CD4-positive, alpha-beta T cell treated with Interleukin-6 at 100 ng/mL for 8 hours (primary cell): Measurements from ENCODE around the gene SMYD5.

Experiments used
- DNase-seq: peaks from one replicate; pipeline ENCODE4 v3.0.0-alpha.2; 2020; ENCODE audit warnings: mixed read lengths, low spot score

SMYD5 gene

DNA sequence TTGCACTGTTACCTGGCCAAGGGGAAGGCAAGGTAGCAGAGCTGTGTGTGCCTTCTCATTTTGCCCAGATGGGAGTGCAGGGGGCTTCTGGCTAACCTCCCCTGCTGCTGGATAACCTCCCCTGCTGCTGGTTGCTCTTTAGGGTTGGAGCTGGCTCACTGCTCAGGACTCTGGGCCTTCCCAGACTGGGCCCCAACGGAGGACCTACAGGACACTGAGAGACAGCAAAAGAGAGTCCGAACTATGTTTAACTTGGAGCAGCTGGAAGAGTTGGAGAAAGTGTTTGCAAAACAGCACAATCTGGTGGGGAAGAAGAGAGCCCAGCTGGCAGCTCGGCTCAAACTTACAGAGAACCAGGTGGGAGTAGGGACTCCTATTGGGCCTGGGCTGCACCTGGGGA, 5.8 kb upstream of the SMYD5 start:
- no peak for DNase-seq

DNA sequence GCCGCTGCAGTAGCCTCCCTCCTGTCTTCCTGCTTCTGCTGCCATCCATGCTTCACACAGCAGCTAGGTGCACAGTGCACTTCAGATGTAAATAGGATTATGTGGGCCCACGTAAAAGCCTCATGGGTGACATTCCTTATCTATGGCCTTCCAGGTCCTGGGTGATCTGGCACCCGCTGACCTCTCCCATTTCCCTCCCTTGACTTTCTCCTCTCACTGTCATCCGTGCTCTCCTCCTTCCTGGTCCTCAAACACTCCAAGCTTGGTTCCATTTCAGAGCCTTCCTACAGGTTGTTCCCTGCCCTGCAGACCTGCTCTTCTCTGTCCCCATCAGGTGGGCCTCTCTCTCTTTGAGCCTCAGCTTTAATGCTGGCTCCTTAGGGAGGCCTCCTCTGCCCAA, 4.0 kb upstream of the SMYD5 start:
- no peak for DNase-seq

DNA sequence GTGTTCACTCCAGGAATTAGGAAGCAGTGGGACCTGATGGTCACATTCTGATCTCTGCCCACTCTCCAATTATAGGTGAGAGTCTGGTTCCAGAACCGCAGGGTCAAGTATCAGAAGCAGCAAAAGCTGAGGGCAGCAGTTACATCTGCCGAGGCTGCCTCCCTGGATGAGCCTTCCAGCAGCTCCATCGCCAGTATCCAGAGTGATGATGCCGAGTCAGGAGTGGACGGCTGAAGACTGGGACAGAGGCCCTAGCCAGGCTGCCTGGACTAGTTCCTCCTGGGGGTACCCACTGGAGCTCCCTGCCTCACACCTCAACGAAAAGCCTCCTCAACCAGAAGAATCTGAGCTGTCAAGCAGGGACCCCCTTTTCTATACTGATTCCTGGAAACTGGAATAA, 3.3 kb upstream of the SMYD5 start:
- DNase-seq, result no peak

DNA sequence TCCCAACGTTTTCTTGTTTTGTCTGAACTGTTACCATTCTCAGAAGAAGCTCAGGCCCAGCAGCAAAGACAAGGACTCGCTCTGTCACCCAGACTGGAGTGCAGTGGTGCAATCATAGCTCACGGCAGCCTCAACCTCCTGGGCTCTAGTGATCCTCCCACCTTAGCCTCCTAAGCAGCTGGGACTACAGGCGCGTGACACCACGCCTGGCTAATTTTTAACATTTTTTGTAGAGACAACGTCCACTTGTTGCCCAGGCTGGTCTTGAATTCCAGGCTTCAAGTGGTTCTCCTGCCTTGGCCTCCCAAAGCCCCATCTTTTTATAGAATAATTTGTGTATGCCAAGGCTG, 2.0 kb upstream of the SMYD5 start:
- no peak for DNase-seq

DNA sequence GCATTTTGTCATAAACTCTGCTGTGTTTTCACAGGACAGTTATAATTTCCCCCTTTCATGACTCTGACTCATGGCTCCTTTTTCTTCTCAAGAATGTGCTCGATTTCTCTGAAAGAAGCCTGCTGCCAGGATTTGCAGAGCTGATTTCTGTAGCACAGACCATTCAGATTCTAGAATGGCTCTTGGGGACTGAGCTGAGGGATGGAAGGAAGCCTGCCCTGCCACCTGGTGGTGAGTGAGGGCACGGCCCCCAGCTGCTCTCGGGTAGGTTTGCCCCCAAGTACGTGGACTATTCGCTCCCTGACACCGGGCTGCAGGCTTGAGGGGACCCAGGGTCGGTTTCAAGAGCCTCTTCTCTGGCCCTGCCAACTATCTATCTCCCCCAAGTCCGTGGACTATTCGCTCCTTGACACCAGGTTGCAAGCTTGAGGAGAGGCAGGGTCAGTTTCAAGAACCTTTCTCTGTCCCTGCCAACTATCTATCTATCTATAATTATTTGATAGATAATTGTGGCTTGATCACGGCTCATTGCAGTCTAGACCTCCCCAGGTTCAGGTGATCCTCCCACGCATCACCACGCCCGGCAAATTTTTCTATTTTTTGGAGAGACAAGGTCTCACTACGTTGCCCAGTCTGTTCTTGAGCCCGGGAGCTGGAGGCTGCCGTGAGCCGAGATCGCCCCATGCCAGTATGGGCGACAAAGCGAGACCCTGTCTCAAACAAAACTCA, 1.4 kb upstream of the SMYD5 start:
- peak; percentile 69 for DNase-seq

DNA sequence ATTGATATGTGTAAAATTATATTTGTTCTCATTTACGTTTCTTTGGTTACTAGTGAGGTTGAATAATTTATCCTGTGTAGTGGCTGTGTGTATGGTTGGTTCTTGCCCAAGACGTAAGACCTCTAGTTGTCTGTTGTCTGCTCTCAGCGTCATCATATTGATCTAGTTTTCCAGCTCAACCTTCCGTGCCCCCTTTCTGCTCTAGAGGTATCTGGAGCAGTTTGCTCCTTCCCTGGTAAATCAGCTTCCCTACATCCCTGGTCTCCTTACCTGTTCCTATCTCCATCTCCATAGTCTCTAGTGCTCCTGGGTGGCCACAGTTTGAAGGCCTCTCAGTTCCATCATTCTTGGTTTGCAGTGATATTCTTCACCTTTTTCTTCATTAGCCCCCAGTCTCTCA, 1.2 kb downstream of the SMYD5 start:
- DNase-seq, result no peak

DNA sequence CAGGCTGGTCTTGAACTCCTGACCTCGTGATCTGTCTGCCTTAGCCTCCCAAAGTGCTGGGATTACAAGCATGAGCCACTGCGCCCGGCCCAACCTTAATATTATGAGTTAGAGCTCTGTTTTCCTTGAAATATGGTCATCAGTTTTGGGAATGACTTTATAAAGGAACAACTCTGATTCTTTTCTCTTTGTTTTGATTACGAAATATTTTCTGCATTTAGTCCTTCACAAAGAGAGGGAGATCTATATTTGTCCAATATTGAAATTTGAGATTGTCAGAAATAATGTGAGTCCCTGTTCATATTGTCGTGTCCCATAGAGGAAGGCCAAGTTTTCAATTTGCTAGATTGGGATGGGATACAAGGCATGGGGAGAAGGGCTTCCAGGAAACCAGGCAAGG, 3.1 kb downstream of the SMYD5 start:
- no peak for DNase-seq

DNA sequence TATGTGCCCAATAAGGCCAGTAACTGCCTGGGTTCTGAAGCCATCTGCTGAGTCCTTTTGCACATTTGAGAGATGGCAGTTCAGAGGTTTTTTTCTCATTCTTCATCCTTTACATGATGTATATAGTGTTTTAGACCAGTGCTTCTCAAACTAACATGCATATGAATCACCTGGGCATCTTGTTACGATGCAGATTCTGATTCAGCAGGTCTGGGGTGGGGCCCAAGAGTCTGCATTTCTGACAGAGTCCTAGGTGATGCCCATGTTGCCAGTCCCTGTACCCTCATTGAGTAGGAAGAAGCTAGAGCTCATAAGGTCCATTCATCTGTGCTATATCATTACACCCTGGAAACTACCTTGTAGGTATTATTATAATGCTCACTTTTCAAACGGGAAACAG, 3.8 kb downstream of the SMYD5 start:
- no peak for DNase-seq

DNA sequence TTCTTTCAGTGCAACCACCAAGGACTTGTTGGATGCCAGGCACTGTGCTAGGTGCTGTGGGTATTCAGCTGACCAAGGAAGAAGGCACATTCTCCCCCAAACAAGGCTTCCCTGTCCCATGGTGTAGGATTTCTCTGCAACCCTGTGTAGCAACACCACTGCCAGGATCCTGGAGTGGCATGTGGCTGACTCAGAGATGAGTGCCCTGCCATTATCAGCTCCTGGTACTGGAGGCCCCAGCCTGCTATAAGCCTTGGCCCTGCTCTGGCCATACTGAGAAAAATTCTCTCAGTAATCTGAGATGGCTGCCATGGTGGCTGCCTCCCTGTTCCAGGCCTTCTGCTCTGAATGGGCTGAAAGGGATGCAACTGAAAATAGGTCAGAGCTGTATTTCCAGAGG, 4.3 kb downstream of the SMYD5 start:
- DNase-seq, result no peak

DNA sequence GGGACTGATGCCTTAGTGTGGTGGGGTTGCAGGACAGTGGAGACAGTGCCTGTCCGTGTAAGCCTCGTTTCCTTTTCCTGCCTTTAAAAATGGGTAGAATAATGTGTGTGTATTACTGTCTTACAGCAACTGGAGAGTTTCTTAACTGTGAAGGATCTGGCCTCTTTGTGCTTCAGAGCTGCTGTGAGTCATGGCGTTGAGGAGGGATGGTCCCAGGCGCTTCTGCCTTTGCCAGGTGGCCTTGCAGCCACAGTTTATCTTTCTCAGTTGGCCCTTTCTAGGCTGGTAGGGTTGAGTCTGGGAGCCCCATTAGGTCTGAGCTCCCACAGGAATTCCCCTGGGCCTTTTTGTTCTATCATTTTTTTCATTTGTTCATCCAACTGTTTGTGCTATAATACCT, 9.8 kb downstream of the SMYD5 start:
- DNase-seq, result no peak

DNA sequence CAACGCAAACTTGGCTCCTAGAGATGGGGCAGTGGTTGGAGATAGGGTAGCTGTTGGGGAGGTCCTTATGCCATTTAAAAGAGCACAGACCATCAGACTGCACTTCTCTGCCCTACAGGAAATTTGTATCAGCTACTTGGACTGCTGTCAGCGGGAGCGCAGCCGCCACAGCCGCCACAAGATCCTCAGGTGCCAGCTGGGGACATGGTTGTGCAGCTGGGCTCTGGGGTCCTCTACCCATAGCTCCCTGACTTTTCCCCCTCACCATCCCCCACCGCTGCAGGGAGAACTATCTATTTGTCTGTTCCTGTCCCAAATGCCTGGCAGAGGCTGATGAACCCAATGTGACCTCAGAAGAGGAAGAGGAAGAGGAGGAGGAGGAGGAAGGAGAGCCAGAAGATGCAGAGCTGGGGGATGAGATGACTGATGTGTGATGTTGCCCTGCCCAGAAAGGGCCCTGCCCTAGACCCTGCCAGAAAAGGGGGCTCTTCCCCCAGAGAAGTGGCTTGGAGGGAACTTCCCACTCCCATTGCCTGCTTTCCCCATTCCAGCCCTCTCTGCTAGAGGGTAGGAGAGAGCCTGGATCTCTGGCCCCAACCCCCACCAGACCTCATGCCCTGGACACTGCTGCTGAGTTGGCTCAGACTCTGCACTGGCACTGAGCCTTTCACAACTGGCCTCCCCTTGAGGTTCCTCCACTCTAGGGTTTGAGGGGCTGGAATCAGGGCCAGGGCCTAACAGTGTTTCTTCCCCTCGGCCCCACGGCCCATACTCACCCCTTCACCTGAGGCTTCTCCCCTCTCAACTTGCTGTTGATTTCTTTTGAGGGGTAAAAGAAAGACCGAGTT, 11.7 kb downstream of the SMYD5 start:
- DNase-seq, result no peak

DNA sequence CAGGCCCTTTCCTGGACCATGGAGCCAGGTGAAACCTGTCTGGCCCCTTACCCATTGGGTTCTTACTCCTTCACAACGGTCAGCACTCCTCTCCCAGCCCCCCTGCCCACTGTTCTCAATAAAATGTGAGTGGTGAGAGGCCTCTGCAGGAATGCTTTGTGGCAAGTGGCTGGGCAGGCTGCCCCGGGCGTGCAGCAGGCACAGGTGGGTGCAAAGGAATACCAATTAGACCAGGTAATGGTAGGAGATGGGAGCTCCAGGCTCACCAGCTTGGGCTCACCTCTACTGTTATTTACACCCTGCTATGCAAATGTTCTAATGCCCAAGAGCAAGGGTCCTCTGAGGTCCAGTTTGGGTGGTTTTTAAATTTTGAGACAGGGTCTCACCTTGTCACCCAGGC, 13.0 kb downstream of the SMYD5 start:
- DNase-seq, result no peak

DNA sequence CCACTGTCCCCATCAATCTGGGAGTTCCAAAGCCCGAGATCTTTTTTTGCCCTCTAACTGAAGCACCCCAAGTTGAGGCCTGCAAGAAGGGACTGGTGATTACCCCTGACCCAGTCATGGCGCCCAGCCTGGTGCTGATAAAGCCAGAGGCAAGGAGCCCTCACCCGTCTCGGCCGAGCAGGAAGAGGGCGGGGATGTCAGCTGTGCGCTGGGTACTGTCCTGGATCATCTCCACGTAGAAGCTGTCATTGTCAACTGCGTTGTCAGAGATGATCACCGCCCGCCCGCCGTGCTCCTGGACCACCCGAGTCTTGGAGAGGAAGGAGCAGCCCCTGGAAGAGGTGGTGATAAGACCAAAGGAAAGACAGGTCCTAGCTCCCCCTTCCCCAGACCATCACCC, 14.6 kb downstream of the SMYD5 start:
- no peak for DNase-seq

DNA sequence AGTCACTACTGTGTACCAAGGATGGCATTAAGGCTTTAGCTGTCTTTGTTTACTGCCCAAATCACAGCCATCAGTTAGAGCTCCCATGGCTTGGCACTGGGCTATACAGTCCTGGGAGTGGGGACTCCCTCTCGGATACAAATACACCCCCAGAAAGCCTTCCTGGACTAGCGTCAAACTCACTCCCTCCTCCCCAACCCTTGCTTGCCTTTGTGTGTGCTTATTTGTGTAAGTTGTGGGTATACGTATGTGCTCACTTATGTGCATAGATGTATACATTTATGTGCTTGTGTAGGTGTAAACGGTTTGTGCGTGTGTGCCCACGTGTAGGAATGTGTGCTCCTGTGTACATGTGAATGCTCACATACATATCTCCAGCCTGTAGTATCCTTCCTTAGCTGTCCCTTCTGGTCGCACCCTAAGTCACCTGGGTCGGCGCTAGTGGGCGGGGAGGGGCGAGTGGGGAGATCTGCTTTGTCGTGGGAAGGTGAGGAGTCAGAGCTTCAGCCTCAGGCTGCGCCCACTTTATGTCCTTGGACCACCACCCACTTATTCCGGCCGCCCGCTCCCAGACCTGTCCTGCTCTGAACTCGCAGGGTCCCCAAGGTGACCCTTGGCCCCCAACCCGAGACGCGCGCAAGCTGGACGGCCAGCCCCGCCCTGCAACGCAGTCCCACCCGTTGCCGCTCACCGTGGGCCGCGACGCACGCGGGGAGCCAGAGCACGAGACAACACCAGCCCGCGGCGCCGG, 18.5 kb downstream of the SMYD5 start:
- DNase-seq, result no peak

DNA sequence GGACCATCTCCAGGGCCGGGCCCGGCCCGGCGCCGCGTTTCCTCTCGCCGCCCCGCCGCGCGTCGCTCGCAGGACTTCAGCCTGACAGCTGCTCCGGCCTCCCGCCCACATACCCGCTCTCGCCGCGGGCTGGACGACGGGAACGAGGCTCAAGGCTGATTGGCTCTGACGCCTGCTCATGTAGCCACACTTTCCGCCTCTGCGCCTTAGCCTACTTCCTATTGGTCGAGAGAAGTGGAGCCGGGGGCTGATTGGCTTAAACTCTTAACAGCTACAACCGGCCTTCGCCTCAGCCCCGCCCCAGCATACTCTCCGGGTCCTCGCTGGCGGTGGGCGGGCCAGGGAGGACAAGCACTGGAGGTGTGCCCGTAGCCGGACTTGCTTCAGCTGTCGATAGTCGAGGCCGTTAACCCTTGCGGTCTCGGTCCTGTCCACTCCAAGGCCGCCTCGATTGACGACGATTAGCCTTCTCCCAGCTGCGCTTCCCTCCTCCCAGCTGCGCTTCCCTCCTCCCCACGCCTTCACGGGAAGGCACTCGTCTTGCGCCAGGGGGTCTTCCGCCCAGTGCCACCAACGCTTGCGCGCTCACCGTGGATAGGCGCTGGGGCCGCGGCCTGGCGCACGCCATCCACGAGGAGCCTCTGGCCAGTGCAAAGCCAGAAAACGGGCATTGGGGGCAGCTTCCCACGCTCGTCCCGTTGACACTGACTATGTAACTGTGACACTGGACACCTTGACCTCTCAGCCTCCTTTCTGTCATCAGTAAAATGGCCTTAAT, 19.3 kb downstream of the SMYD5 start, which contains the start of gene PRADC1:
PRADC1 (minus strand) TSS at position 86 of the 778 bp plus-strand sequence; CDS start at position 7, 79 bp downstream.
- peak; percentile 96 for DNase-seq

DNA sequence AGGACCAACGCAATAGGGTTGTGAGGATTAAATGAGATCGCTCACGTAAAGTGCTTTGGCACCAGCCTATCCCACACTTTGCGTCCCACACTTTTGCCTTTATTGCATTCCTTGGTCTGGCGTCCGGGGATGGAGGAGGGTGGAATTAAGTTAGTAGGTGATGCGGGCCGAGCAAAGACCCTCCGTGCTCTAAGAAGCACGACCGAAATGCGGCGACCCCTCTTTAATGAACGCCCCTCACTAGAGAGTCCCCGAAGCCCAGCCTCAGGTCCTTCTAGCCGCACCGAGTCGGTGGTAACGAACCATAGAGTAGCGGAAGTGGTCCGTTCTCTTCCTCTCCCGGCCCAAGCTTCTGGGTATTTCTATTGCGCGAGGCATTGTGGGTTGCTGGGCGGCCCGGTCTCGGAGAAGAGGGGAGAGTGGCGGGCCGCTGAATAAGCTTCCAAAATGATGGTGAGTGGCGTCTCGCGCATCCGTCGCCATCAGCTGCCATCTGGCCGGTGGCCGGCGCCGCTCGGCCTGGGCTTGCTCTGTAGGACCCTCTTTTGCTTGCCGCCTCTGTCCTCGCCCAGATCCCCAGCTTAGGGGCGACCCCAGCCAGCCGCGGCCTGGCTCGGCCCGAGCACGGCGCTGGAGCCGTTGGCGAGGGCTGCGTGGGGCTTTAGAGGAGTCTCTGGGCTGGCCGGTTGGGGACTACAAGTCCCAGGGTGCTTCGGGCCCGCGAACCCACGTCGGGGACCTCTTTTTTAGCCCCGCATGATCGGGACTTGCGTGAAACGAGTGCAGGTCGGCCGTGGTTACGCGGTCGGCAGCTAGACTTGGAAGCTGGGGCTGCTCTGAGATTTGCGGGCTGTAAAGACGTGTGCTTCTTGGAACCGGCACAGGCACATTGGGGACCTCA, 20.1 kb downstream of the SMYD5 start, which contains the start of gene CCT7:
CCT7 (plus strand) TSS at position 377 of the 901 bp plus-strand sequence; CDS start at position 448, 71 bp downstream.
- peak; percentile 89 for DNase-seq

DNA sequence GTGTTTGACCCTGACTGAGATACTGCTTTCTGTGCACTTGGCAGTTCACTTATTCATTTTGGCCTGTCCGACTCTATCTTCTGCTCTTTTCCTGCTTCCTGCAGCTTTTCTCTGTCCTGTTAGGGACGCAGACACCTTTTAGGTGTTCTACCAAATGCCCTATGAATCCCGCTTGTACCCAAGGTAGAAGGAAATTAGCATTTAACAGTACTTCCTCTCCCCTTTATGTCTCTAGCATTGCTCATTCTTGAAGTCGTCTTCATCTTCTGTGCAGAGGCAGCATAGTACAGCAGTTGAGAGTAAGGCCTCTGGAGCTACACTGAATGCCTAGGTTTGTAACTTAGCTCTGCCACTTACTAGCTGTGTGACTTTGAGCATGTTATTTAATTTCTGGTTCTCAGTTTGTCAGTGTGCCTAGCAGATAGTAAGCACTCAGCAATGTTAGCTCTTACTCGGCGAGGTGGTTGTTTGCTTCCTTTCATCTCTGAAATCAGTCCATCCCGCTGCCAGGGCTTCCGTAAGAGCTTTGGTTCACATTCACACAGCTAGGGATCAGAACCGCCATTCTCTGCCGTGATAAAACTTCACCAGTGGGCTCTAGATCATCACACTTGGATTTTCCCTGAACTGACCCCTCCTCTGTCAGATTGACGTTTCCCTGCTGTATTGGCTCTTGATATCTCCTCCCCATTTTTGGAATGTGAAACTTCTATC, 21.4 kb downstream of the SMYD5 start:
- no peak for DNase-seq

DNA sequence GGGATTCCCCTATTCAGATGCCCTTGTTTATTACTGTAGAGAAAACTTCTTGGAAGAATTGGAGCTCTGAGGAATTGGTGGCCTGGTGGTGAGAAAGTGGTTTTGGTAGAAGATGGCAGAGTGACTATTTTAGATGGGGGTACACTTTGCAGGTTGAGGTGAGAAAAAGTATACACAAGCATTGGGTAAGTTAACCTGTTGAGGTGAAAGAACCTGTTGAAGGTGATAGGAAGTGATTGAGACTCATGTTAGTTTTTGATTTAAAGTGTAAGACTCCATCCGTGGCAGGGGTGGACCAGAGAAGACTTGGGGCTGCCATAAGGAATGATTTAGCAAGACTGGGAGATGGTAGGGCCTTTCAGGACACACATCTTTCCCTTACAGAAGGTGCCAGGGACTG, 23.1 kb downstream of the SMYD5 start:
- DNase-seq, result no peak

DNA sequence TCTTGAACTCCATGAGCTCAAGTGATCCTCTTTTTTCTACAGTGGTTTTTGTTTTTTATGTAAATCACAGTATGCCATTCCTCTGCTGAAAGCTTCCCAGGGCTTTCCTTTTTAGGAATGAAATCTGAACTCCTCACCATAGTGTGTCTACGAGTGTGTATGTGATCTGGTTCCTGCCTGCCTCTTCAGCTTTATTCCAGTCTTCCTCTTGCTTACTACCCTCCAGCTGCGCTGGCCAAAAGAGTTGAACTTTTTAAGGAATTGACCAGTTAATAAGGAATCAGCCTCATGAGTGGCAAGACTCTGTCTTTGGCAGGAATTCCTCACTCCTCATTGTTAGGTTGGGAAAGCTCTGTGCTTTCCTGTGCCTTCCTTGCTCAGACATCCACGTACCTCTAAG, 24.1 kb downstream of the SMYD5 start:
- no peak for DNase-seq

DNA sequence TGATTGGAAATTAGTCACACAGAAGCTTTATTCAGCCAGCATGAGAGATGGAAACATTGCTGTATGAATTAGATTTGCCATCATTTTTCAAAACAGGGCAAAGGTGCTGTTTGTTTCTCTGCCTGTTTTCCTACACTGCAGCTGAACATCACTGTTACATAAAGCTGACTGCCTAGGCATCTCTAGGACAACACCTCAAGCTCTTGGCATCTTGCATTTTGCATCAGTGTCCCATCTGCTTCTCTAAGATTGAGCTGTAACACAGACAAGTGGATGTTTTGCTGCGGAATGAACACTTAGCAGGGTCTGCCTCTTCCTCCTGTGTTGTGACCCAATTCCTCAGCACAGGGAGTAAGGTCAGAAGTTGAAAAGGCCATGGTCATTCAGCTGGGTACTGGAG, 24.9 kb downstream of the SMYD5 start:
- no peak for DNase-seq
